K562 (cell line): ENCODE measurements around the gene MYCBPAP. TPM values are rescaled to one million over a fixed set of nuclear protein-coding genes. Genes with fewer than 3 reads are reported as not detected.

Experiments
- CBX1 ChIP-seq: sonication (generic); IDR thresholded peaks from 2 replicates; pipeline ENCODE4 v1.6.1; 2016; ENCODE audit warnings: antibody characterized with exemption, low read depth, mild to moderate bottlenecking
- CBX3 ChIP-seq, 2 experiments: IDR thresholded peaks; 1 replicate in 1 of 2; 2 replicates in 1 of 2; pipeline ENCODE4 v1.6.1; 2012; ENCODE audit warnings: inconsistent platforms in 2 of 2, low read length in 2 of 2, borderline replicate concordance in 1 of 2, control low read depth in 1 of 2
- GTF2F1 ChIP-seq: IDR thresholded peaks from 2 replicates; pipeline ENCODE4 v1.6.1; 2011; ENCODE audit warnings: low read depth, low read length, improper control_type of control experiment
- NFXL1 ChIP-seq: fragments of 450-650 bp; formaldehyde crosslinking; IDR thresholded peaks from 2 replicates; pipeline ENCODE4 v1.4.0; 2021; ENCODE audit warnings: mild to moderate bottlenecking
- NONO ChIP-seq, 2 experiments: fragments of 200-400 bp in 1 of 2; fragments of 450-650 bp in 1 of 2; formaldehyde crosslinking in 1 of 2; IDR thresholded peaks; 2 replicates each; pipeline ENCODE4 v1.6.1; 2017; ENCODE audit warnings: low read depth in 2 of 2, mild to moderate bottlenecking in 2 of 2, moderate library complexity in 2 of 2, low read length in 1 of 2
- NR2F6 ChIP-seq: fragments of 450-650 bp; formaldehyde crosslinking; IDR thresholded peaks from 2 replicates; pipeline ENCODE4 v1.4.0; 2020; ENCODE audit warnings: mild to moderate bottlenecking
- PHF20 ChIP-seq: fragments of 450-650 bp; IDR thresholded peaks from 2 replicates; pipeline ENCODE4 v1.6.1; 2018; ENCODE audit not compliant: partially characterized antibody
- PHF8 ChIP-seq: fragments of 200-600 bp; sonication (generic); IDR thresholded peaks from 2 replicates; pipeline ENCODE4 v1.6.1; 2012; ENCODE audit warnings: mixed run types, mild to moderate bottlenecking, inconsistent platforms, low read length, moderate library complexity, borderline replicate concordance
- POLR2A ChIP-seq: fragments of 450-650 bp; conservative IDR thresholded peaks from 2 replicates; pipeline ENCODE4 v1.6.1; 2016
- RBBP5 ChIP-seq: fragments of 200-600 bp; sonication (generic); IDR thresholded peaks from 2 replicates; pipeline ENCODE4 v1.6.1; 2012; ENCODE audit warnings: borderline replicate concordance, mild to moderate bottlenecking, low read length, control low read depth, inconsistent platforms; ENCODE audit not compliant: insufficient read depth, poor library complexity, severe bottlenecking
- SPI1 ChIP-seq: IDR thresholded peaks from 2 replicates; pipeline ENCODE4 v1.6.1; 2011; ENCODE audit warnings: low read depth, low read length, control low read depth, borderline replicate concordance
- SUPT5H ChIP-seq: fragments of 450-650 bp; IDR thresholded peaks from 2 replicates; pipeline ENCODE4 v1.6.1; 2016
- TEAD1 ChIP-seq, 2 experiments: fragments of 450-650 bp in 1 of 2; sonication (generic) in 1 of 2; formaldehyde crosslinking; IDR thresholded peaks; 2 replicates each; pipeline versions ENCODE4 v1.4.0 to v1.8.0; 2020 to 2022; ENCODE audit warnings: mild to moderate bottlenecking in 2 of 2, missing genetic modification reagents in 1 of 2
- ZBTB11 ChIP-seq, 3 experiments: fragments of 200-800 bp in 1 of 3; fragments of 250-450 bp in 1 of 3; fragments of 450-650 bp in 1 of 3; sonication (Bioruptor Pico) in 1 of 3; sonication (Bioruptor generic) in 1 of 3; formaldehyde crosslinking in 1 of 3; IDR thresholded peaks; 2 replicates each; pipeline versions ENCODE4 v1.6.1 to v1.8.0; 2016 to 2022; ENCODE audit warnings: mild to moderate bottlenecking in 2 of 3, missing genetic modification characterization in 2 of 3, missing compliant biosample characterization in 1 of 3, moderate library complexity in 1 of 3
- ZNF175 ChIP-seq: fragments of 200-800 bp; sonication (Bioruptor generic); IDR thresholded peaks from 2 replicates; pipeline ENCODE4 v1.6.1; 2016; ENCODE audit warnings: low read depth, mild to moderate bottlenecking, missing genetic modification characterization, missing compliant biosample characterization
- polyA plus RNA-seq, 8 experiments: library from polyadenylated mRNA; depleted of rRNA in 4 of 8; stranded (reverse) in 5 of 8; unstranded in 3 of 8; fragments of >200 nt; fragmentation: Nextera tagmentation in 2 of 8; fragmentation: Illumina TruSeq in 1 of 8; extraction: Ambion mirVana in 2 of 8; extraction: Trizol in 1 of 8; gene quantifications; 2 replicates each; pipeline versions ENCODE4 v1.2.1 to v1.2.3, GENCODE V29; 2011 to 2014; ENCODE audit warnings: inconsistent platforms in 1 of 8, missing spikeins in 1 of 8
- total RNA-seq, 7 experiments: library from RNA; depleted of rRNA in 6 of 7; stranded (reverse); fragments of >200 nt in 6 of 7; fragmentation: Illumina TruSeq in 2 of 7; extraction: Trizol in 2 of 7; gene quantifications; 2 replicates each; pipeline versions ENCODE4 v1.2.1 to v1.2.3, GENCODE V29; 2011 to 2021; ENCODE audit warnings: low replicate concordance in 1 of 7
- TF ChIP-seq, protein P1 (sequence below): sonication (generic); formaldehyde crosslinking; IDR thresholded peaks from 2 replicates; pipeline ENCODE4 v1.8.1; 2023; ENCODE audit warnings: mild to moderate bottlenecking, missing genetic modification reagents
- TF ChIP-seq, protein P2 (sequence below): fragments of 250-450 bp; sonication (Bioruptor Pico); IDR thresholded peaks from 2 replicates; pipeline ENCODE4 v1.9.0; 2021; ENCODE audit warnings: mild to moderate bottlenecking, inconsistent platforms

Gene MYCBPAP
- total and polyA plus RNA-seq, 9 of the 15 experiments (the other 6 are each of a cell fraction or from before 2014, with no cell fraction given): not detected

DNA sequence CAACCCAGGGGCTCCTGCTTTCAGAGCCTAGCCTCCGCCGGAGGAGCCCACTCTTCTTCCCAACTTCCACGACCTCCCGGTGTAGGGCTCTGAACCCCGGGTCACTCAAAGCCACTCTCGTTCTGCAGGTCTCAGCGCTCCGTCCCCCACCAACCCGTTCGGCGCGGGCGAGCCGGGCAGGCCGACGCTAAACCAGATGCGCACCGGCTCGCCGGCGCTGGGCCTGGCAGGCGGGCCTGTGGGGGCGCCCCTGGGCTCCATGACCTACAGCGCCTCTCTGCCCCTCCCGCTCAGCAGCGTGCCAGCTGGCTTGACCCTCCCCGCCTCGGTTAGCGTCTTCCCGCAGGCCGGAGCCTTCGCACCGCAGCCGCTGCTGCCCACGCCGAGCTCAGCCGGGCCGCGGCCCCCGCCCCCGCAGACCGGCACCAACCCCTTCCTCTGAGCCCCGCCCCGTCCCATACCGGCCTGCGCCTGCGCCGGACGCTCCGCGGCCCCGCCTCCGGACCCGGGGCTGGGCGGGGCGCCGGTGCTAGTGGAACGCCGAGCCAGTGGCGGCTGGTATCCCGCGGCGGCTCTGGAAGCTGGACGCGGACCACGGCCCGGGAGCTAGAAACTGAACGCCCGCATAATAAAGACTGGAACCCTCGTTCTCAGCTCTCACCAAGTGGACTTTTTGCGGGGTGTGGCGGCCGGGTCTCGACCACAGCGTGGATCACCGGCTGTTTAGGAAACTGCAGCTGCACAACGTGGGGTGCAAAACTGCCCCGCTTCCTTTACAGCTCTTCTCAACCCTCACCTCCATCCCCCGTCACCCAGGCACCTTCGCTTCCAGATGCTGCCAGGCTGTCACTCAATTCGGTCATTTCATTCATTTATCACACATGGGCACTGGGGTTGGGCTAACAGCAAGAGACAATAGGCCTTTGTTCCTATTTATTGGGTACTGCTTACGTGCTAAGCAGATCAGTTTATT, 33.8 kb downstream of the MYCBPAP start (continued):
- 0 out of 4 replicates have a peak, but pooled peaks of 1 of the 2 experiments have one; percentile 58 for TF ChIP-seq NONO (IDR thresholded peaks at IDR 0.05; ENCODE audit: low read depth in 2 of 2, low read length in 1 of 2)
- TF ChIP-seq CBX1: 0 out of 2 replicates have a peak, but pooled peaks have one; percentile 25
- TF ChIP-seq TEAD1 (CRISPR knock-in tag; IDR thresholded peaks at IDR 0.05): peak in 1 of 2 experiments; percentile 90; a peak in 2 of 4 replicates
- TF ChIP-seq ZBTB11 (CRISPR knock-in tag; IDR thresholded peaks at IDR 0.05): peak in 1 of 3 experiments; percentile 79; a peak in 2 of 6 replicates
- TF ChIP-seq POLR2A: peak; percentile 64; the same call in 1 of the 2 replicates
- TF ChIP-seq, protein P1, sequence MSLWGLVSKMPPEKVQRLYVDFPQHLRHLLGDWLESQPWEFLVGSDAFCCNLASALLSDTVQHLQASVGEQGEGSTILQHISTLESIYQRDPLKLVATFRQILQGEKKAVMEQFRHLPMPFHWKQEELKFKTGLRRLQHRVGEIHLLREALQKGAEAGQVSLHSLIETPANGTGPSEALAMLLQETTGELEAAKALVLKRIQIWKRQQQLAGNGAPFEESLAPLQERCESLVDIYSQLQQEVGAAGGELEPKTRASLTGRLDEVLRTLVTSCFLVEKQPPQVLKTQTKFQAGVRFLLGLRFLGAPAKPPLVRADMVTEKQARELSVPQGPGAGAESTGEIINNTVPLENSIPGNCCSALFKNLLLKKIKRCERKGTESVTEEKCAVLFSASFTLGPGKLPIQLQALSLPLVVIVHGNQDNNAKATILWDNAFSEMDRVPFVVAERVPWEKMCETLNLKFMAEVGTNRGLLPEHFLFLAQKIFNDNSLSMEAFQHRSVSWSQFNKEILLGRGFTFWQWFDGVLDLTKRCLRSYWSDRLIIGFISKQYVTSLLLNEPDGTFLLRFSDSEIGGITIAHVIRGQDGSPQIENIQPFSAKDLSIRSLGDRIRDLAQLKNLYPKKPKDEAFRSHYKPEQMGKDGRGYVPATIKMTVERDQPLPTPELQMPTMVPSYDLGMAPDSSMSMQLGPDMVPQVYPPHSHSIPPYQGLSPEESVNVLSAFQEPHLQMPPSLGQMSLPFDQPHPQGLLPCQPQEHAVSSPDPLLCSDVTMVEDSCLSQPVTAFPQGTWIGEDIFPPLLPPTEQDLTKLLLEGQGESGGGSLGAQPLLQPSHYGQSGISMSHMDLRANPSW: no peak
- TF ChIP-seq NR2F6 (CRISPR knock-in tag): no peak
- TF ChIP-seq CBX3 (IDR thresholded peaks at IDR 0.05; ENCODE audit: borderline replicate concordance in 1 of 2, low read length in 2 of 2): 0 out of 3 replicates have a peak, but pooled peaks of 1 of the 2 experiments have one; percentile 35
- no peak for TF ChIP-seq NFXL1 (CRISPR knock-in tag)
- no peak for TF ChIP-seq GTF2F1
- TF ChIP-seq RBBP5: peak; percentile 63
- TF ChIP-seq ZNF175 (CRISPR knock-in tag): no peak
- peak; percentile 52; the same call in 1 of the 2 replicates for TF ChIP-seq SUPT5H
- peak; percentile 52 for TF ChIP-seq PHF20
- peak; percentile 74; the same call in 1 of the 2 replicates for TF ChIP-seq PHF8
- TF ChIP-seq, protein P2, sequence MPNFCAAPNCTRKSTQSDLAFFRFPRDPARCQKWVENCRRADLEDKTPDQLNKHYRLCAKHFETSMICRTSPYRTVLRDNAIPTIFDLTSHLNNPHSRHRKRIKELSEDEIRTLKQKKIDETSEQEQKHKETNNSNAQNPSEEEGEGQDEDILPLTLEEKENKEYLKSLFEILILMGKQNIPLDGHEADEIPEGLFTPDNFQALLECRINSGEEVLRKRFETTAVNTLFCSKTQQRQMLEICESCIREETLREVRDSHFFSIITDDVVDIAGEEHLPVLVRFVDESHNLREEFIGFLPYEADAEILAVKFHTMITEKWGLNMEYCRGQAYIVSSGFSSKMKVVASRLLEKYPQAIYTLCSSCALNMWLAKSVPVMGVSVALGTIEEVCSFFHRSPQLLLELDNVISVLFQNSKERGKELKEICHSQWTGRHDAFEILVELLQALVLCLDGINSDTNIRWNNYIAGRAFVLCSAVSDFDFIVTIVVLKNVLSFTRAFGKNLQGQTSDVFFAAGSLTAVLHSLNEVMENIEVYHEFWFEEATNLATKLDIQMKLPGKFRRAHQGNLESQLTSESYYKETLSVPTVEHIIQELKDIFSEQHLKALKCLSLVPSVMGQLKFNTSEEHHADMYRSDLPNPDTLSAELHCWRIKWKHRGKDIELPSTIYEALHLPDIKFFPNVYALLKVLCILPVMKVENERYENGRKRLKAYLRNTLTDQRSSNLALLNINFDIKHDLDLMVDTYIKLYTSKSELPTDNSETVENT (CRISPR knock-in tag): peak; percentile 36
- TF ChIP-seq SPI1: no peak
